WTC11 (cell line): ENCODE data around the gene EBNA1BP2. TPM values are rescaled to one million over a fixed set of nuclear protein-coding genes. Genes with fewer than 3 reads are reported as not detected.
A peak's percentile ranks its signal among the peaks of the same experiment; 100 is the strongest.
"Not testable (repeated sequence)": the region's sequence is repeated elsewhere in the genome, so short reads cannot be mapped to it uniquely, and the experiment has no call there.

Experiments
- ATAC-seq: fragments of 200-7000 bp; cut with Tn5 transposase; 2 replicates; pipeline ENCODE4 v1.10.0; 2021; ENCODE audit warnings: mild to moderate bottlenecking, moderate library complexity
- CTCF ChIA-PET: fragments of 300-600 bp; sonication (Branson Sonifier 250); formaldehyde crosslinking; loops from one replicate; lab custom pipeline; 2021; ENCODE audit warnings: antibody characterized with exemption; lab: Charles Lee
- POLR2A ChIA-PET: fragments of 350-600 bp; sonication (Branson Sonifier 250); formaldehyde crosslinking; loops from one replicate; lab custom pipeline; 2021; ENCODE audit warnings: antibody characterized with exemption; lab: Charles Lee
- DNase-seq: peaks from one replicate; pipeline ENCODE4 v3.0.0; 2021; ENCODE audit warnings: low spot score
- H3K27ac Mint-ChIP-seq: 2 replicates; pipeline ENCODE4 v1.8.0; 2021; ENCODE audit warnings: mixed read lengths
- H3K27me3 Mint-ChIP-seq: 2 replicates; pipeline ENCODE4 v1.8.0; 2021; ENCODE audit warnings: low read depth, mild to moderate bottlenecking, moderate library complexity, mixed read lengths
- H3K36me3 Mint-ChIP-seq: 2 replicates; pipeline ENCODE4 v1.8.0; 2021; ENCODE audit warnings: mixed read lengths
- H3K4me1 Mint-ChIP-seq: 2 replicates; pipeline ENCODE4 v1.8.0; 2022; ENCODE audit warnings: mixed read lengths
- H3K4me3 Mint-ChIP-seq: 2 replicates; pipeline ENCODE4 v1.8.0; 2021; ENCODE audit warnings: mild to moderate bottlenecking, moderate library complexity, mixed read lengths
- H3K9me3 Mint-ChIP-seq: 2 replicates; pipeline ENCODE4 v1.8.0; 2021; ENCODE audit warnings: mixed read lengths
- SMAD4 ChIP-seq: sonication (generic); formaldehyde crosslinking; IDR thresholded peaks from 2 replicates; pipeline ENCODE4 v1.8.0; 2022; ENCODE audit warnings: mild to moderate bottlenecking, missing genetic modification reagents
- microRNA-seq: library from miRNA; unstranded; fragments of <30 nt; microRNA quantifications from one replicate; pipeline ENCODE4 v1.2.0, GENCODE V29; 2022; ENCODE audit warnings: borderline number of aligned reads
- total RNA-seq: library from RNA; stranded (reverse); gene quantifications from 3 replicates; pipeline ENCODE4 v1.2.3, GENCODE V29; 2021
- TF ChIP-seq, protein P1 (sequence below): sonication (generic); formaldehyde crosslinking; IDR thresholded peaks from 2 replicates; pipeline ENCODE4 v1.8.1; 2022; ENCODE audit warnings: low read depth, mild to moderate bottlenecking, moderate library complexity, missing genetic modification reagents, borderline replicate concordance
- TF ChIP-seq, protein P2 (sequence below): sonication (generic); formaldehyde crosslinking; IDR thresholded peaks from 2 replicates; pipeline ENCODE4 v1.8.0; 2023; ENCODE audit warnings: missing genetic modification reagents, mild to moderate bottlenecking, borderline replicate concordance

EBNA1BP2 gene
- total RNA-seq, 1 experiment from 2014 or later: 93.7 TPM

DNA sequence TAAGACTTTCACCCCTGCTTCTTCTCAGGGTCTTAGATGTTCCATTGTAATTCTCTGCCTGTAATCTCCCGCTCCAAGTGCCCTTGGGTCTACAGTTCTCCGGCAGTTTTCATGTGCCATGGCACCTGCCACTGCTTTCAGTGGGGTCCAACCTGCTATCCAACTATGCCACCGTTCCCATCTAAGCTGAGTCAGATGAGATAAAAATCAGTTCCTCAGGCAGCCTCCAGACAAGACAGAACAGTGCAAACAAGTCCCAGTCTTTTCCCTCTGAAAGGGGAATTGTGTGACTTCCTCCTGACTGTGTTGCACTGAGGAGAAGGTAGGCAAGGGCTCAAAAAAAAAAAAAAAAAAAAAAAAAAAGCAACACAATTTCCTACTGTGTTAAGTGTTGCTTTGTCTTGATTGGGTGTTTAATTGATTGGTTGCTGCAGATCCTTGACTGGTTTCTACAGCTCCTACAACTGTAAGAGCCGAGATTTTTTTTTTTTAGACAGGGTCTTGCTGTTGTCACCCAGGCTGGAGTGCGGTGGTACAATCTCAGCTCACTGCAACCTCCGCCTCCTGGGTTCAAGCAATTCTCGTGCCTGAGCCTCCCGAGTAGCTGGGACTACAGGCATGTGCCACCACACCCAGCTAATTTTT is 50.7 kb downstream of the EBNA1BP2 start (continued):
- TF ChIP-seq, protein P1, sequence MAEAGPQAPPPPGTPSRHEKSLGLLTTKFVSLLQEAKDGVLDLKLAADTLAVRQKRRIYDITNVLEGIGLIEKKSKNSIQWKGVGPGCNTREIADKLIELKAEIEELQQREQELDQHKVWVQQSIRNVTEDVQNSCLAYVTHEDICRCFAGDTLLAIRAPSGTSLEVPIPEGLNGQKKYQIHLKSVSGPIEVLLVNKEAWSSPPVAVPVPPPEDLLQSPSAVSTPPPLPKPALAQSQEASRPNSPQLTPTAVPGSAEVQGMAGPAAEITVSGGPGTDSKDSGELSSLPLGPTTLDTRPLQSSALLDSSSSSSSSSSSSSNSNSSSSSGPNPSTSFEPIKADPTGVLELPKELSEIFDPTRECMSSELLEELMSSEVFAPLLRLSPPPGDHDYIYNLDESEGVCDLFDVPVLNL (CRISPR knock-in tag): no peak
- TF ChIP-seq SMAD4 (CRISPR knock-in tag): no peak

DNA sequence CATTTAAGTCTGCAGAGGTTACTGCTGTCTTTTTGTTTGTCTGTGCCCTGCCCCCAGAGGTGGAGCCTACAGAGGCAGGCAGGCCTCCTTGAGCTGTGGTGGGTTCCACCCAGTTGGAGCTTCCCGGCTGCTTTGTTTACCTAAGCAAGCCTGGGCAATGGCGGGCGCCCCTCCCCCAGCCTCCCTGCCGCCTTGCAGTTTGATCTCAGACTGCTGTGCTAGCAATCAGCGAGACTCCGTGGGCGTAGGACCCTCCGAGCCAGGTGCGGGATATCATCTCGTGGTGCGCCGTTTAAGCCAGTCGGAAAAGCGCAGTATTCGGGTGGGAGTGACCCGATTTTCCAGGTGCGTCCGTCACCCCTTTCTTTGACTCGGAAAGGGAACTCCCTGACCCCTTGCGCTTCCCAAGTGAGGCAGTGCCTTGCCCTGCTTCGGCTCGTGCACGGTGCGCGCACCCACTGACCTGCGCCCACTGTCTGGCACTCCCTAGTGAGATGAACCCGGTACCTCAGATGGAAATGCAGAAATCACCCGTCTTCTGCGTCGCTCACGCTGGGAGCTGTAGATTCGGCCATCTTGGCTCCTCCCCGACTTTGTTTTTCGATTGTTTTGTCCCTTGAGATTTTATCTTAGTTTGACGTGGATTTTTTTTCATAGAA is 52.0 kb downstream of the EBNA1BP2 start:
- Mint-ChIP-seq H3K36me3 (peaks cover 36% of the 10 kb centered on the region), H3K9me3 (peaks cover 22% of the 10 kb centered on the region), H3K4me1 (peaks cover 43% of the 10 kb centered on the region), H3K27ac (peak overlapping the region; percentile 86)
- POLR2A ChIA-PET, DNase-seq, H3K27me3 Mint-ChIP-seq, ATAC-seq: not testable (repeated sequence)
- CTCF ChIA-PET: interaction anchor here (0.6 kb wide), 1 partner anchor 146 kb away, joined by 3 read pairs; no protein-coding TSS in a partner anchor
- TF ChIP-seq, protein P2, sequence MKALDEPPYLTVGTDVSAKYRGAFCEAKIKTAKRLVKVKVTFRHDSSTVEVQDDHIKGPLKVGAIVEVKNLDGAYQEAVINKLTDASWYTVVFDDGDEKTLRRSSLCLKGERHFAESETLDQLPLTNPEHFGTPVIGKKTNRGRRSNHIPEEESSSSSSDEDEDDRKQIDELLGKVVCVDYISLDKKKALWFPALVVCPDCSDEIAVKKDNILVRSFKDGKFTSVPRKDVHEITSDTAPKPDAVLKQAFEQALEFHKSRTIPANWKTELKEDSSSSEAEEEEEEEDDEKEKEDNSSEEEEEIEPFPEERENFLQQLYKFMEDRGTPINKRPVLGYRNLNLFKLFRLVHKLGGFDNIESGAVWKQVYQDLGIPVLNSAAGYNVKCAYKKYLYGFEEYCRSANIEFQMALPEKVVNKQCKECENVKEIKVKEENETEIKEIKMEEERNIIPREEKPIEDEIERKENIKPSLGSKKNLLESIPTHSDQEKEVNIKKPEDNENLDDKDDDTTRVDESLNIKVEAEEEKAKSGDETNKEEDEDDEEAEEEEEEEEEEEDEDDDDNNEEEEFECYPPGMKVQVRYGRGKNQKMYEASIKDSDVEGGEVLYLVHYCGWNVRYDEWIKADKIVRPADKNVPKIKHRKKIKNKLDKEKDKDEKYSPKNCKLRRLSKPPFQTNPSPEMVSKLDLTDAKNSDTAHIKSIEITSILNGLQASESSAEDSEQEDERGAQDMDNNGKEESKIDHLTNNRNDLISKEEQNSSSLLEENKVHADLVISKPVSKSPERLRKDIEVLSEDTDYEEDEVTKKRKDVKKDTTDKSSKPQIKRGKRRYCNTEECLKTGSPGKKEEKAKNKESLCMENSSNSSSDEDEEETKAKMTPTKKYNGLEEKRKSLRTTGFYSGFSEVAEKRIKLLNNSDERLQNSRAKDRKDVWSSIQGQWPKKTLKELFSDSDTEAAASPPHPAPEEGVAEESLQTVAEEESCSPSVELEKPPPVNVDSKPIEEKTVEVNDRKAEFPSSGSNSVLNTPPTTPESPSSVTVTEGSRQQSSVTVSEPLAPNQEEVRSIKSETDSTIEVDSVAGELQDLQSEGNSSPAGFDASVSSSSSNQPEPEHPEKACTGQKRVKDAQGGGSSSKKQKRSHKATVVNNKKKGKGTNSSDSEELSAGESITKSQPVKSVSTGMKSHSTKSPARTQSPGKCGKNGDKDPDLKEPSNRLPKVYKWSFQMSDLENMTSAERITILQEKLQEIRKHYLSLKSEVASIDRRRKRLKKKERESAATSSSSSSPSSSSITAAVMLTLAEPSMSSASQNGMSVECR: 0 out of 2 replicates have a peak, but pooled peaks have one; percentile 21
- TF ChIP-seq, all 79 proteins: peak for 1; not testable (repeated sequence) for 78
- H3K4me3 Mint-ChIP-seq: peak overlapping the region; percentile 74

Small RNA genes lying within 50 kb of the gene (microRNA-seq; reads per million reads assigned to microRNA genes)
- not detected for gene MIR6733

Other genes with a start within 250 kb of the EBNA1BP2 start
- gene SLC2A1, start 213.4 kb downstream of the EBNA1BP2 start, total RNA-seq: 215 to 415 TPM (median 396 TPM) in 3 replicates
- 0.27 to 0.78 TPM (median 0.42 TPM) in 3 replicates for gene CFAP57, start within 50 bp of the EBNA1BP2 start, total RNA-seq
- 21.5 to 27.8 TPM (median 25.1 TPM) in 3 replicates for gene TMEM125, start 97.7 kb upstream of the EBNA1BP2 start, total RNA-seq
- 11.7 to 14.0 TPM (median 12.8 TPM) in 3 replicates for gene C1orf210, start 113.3 kb upstream of the EBNA1BP2 start, total RNA-seq
- 2.5 to 3.7 TPM (median 2.6 TPM) in 3 replicates for gene TIE1, start 128.7 kb upstream of the EBNA1BP2 start, total RNA-seq
- 0.15 to 0.44 TPM (median 0.21 TPM) in 3 replicates for gene MPL, start 165.5 kb upstream of the EBNA1BP2 start, total RNA-seq
- gene CDC20, start 186.7 kb upstream of the EBNA1BP2 start, total RNA-seq: 246 to 280 TPM (median 265 TPM) in 3 replicates
- gene ELOVL1, start 195.7 kb upstream of the EBNA1BP2 start, total RNA-seq: 22.6 to 26.6 TPM (median 24.1 TPM) in 3 replicates
- 17.7 to 19.5 TPM (median 18.0 TPM) in 3 replicates for gene MED8, start 217.5 kb upstream of the EBNA1BP2 start, total RNA-seq
- 20.2 to 28.4 TPM (median 21.5 TPM) in 3 replicates for gene SZT2, start 217.6 kb upstream of the EBNA1BP2 start, total RNA-seq